Epidermal melanocyte (primary cell): Measurements from ENCODE around the gene AUTS2.

Source experiments
- DNase-seq: peaks from one replicate; pipeline ENCODE4 v3.0.0; 2011; ENCODE audit warnings: low spot score; ENCODE audit not compliant: insufficient read length

The AUTS2 gene

DNA sequence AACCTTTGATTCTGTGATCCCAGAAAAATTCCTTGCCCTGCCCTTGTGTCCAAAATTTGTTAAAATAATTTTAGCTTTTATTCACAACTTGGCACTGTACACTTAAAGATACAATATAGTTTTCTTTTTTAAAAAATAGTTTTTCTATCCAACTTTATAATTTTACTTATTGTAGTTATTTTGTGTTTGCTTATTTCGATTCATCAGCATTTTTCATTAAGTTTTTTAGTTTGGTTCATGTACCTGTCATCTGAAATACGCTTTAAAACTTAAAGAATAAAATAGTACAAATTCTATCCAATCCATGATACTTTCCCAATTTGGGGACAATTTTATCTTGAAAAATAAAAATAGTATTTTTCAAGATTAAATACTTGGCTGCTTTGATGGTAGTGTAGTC lies 514.8 kb downstream of the AUTS2 start:
- no peak for DNase-seq

DNA sequence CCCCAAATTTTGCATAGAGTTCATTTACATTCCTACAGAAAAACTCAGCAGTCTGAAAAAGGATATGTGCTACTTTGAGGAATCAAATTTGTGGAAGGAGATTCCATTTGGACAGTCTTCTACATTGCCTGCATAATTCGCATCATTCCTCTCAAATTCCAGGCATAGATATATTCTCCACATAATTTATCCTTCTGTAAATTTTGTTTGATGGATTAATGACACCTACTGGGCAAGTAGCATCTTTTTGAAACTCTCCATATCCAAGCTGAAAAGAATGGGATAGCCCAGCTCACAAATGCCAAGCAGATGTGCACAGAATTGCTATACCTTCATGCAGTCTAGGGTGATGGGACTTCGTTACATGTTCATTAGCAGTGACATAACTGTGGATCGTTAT lies 515.3 kb downstream of the AUTS2 start:
- no peak for DNase-seq

DNA sequence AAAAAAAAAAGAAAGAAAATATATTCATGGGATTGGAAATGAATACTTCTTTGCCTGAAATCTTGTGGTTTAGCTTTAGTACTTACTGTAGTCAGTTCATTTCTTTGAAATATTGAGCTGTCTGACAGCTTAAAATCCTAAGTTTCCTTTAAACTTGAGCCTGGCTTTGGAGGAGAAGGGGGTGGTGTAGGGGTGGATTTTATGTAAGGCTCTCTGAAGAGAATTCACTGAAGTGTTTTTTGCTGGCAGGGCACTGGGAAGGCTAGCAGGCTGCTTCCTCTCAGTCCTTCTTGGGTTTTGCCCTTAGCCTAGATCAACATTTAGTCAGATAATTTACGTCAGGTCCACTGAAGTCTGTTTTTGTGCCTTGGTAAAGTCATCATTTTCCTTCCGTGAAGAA lies 516.5 kb downstream of the AUTS2 start:
- DNase-seq, result no peak

DNA sequence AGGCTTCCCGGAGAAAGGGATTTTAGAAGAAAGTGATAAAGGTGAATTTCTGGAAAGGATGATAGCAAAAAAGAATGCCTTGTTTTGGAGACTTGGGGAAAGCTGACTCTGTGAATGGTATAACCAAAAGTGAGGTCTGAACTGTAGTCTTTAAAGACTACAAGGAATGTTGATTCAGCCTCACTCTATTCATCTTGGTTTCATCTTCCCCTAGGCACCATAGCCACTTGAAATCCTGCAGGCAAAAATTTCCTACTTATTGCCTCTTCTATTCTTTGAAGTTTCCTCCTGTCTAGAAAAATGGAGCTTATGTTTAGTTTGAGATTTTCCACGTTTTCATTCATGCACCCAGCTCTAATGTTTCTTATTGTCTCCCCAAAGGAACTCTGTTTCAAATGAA lies 518.0 kb downstream of the AUTS2 start:
- DNase-seq, result no peak

GRCh38 chr7:70116867-70117266 lies 518.6 kb downstream of the AUTS2 start:
- no peak for DNase-seq

DNA sequence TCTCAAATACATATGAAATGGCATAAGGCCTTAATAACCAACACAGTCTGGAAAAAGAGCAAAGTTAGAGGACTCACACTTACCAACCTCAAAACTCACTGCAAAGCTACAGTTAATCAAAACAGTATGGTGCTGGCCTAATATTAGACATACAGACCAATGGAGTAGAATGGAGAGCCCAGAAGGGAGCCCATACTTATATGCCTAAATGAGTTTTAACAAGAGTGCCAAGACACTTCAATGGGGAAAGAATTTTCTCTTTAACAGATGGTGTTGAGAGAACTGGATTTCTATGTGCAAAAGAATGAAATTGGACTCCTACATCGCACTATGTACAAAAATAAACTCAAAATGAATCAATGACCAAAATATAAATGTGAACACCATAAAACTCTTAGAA lies 522.6 kb downstream of the AUTS2 start:
- DNase-seq, result no peak

GRCh38 chr7:70131817-70132216 lies 533.5 kb downstream of the AUTS2 start:
- no peak for DNase-seq

DNA sequence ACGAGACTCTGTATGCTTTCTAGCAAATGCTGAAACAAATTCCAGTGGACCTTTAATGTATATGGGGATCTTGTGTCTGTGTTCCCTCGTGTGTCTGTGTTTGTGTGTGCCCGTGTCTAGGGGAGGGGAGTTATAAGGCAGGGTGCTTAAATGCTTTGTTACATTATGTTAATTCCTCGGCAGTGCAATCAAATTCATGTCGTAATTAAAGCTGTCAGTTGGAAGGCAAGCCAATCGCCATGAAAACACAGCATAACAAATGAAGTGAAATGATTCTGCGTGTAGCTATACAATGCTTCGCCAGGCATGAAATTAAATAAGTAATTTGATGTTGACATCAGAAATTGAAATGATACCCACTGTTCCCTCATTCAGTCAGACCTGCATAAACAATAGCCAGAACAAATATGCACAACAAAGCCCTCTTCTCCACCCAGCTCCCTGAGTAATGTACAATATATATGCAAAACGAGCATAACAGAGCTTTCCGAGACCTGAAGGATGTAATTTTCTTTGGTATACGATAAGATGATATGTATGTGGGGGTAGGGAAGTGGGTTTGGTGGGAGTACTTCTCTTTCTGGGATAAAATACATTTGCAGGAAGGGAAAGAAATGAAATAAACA lies 534.1 kb downstream of the AUTS2 start:
- no peak for DNase-seq

GRCh38 chr7:70132852-70133690 lies 534.8 kb downstream of the AUTS2 start:
- no peak for DNase-seq

GRCh38 chr7:70134029-70134770 lies 535.9 kb downstream of the AUTS2 start:
- peak; percentile 60 for DNase-seq

DNA sequence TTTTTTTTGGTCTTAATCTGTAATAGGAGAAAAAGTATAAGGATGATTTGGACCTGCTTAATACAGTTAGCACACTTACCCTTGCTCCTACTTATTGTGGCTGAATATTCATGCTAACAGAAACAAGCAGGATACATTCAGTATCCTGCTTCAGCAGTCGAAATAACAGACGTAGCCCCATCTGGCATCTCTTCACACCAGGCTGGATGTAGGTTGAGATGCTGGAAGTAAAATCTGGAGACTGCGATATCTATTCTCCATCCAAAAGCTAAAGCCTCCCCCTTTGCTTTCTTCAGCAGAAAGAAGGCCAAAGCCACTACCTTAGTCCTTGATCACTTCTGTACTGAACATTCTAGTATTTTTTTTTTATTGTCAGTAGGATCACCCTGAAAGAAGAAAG lies 537.4 kb downstream of the AUTS2 start:
- DNase-seq, result no peak

DNA sequence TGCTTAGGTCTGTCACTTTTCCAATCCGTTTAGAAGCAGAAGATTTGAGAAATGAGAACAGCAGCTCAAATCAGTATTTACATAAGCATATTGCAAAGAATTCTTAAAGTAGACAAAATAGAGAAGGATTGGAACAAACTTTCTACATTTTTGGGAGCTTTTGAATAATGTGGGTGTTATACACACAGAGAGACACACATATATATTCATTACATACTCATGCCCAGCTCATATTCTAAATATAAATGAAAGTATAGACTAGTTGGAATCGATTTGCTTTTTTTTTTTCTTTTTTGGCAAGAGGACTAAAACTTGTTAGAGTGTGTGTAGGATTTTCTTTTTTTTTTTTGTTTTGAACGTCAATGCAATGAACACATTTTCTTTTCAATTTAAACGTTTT lies 538.9 kb downstream of the AUTS2 start:
- DNase-seq, result no peak

DNA sequence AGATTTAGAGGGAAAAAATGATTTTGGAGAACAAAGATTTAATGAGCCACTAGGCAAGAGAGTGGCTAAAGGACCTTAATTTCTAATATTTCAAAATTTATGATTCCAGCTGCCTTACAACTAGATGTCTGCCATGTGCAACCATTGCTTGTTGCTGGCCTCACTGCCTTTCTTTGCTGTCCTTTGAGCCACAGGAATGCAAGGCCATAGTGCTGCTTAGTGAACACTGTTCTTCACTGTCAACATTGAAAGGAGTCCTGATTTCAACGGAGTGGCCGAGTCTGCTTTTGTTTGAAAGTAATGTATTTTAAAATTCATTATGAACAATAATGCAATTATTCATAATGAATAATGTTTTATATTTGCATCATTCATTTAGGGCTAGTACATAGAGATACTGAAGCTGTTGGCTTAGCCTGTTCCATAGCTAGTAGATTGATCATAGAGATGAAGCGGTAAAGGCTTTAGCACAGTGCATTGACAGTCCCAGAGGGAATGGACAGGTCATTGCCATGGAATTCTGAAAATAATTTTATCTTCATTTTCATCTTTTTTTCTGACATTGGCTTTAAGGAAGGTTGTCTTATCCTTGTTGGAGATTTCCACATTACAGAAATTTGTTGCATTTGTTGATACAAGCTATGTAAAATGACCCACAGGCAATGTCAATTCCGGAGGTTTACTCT lies 544.1 kb downstream of the AUTS2 start:
- no peak for DNase-seq

GRCh38 chr7:70143075-70144044 lies 545.1 kb downstream of the AUTS2 start:
- no peak for DNase-seq

DNA sequence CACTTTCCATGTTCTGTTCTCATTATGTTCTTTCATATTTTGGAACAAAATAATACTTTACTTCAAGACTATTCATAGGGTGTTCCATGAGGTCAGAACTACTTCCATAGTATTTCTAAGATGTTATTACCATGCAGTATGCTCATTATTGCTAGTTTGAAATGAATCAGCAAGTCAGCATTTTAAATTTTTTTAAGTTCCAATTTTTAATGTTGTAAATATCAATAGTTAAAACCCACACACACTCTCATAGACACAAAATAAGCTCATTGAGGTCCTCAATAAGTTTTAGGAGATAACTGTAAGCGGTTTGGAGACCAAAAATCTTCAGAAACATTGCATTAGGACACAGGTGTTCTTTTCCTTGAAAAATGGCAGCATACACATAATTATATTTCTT lies 550.7 kb downstream of the AUTS2 start:
- DNase-seq, result no peak

DNA sequence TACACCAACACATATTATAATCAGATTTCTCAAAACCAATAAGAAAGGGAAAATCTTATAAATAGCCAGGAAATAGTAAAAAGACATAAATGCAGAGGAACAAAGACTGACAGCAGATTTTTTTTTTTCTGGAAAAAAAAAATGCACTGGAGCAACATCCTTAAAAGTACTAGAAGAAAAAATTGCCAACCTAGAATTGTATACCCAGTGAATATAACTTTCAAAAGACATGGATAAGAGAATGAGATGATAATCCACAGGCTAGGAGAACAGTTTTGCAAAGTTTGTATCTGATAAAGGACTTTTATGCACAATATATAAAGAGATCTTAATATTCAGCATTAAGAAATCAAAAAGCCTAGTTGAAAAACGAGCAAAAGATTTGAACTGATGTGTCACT lies 554.0 kb downstream of the AUTS2 start:
- no peak for DNase-seq

- no peak for DNase-seq
These were observed 555.7 kb downstream of the AUTS2 start for GRCh38 chr7:70153933-70154332.

DNA sequence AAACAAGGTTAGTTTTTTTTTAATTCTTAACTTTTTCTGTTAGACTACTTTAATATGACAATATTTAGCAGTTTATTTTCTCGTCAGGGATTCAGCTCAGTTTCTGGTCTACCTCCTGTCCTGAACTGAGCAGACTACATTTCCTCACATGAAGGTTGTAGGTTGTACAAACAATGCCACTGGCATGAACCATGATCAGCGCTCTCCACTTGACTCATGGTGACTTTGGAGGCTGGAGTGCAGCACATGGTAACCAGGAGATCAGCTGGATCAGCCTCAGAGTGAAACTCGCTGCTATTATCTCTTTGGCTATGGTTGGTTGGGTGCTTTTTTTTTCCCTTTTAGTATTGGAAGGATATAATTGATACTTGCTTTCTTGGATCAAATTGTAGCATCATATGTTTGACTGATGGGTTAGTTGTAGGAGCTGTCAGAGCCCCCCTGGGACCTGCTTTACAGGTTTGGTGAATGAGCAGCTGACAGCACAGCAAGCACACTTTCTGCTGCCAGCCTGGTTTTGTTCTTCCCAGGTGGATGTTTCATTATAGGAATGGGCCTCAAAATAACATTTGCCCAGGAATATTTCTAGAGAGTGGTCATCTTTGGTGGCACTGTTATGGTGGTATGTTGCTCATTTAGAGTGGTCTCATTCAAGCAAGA lies 556.4 kb downstream of the AUTS2 start:
- no peak for DNase-seq

GRCh38 chr7:70156057-70156456 lies 557.8 kb downstream of the AUTS2 start:
- DNase-seq, result no peak

- DNase-seq, result no peak
These were observed 560.8 kb downstream of the AUTS2 start for GRCh38 chr7:70159121-70159520.
